ENCODE results near the gene NAV1. TPM values are rescaled to one million over a fixed set of nuclear protein-coding genes. Genes with fewer than 3 reads are reported as not detected.

The NAV1 gene
- total RNA-seq, 2 donors from 2014 or later = 17.9 to 24.1 TPM

GRCh38 chr1:201533836-201534235 lies 5.1 kb upstream of the NAV1 start:
- intact Hi-C loops (cut with DNase I) = no loop called here

GRCh38 chr1:201535046-201535918 lies 3.6 kb upstream of the NAV1 start:
- Histone ChIP-seq H3K4me3 (no peak overlapping the region), H3K36me3 (no peaks in the 10 kb centered on the region), H3K27ac (peak overlapping the region; percentile 63), H3K27me3 (peaks cover 17% of the 10 kb centered on the region), H3K4me1 (peaks cover 5% of the 10 kb centered on the region), H3K9ac (ENCODE audit: low read depth in 2 of 2, low read length in 2 of 2) (no peak overlapping the region), H3K9me3 (no peaks in the 10 kb centered on the region)
- intact Hi-C loops (cut with DNase I) = no loop called here
- DNase-seq = no peak
- TF ChIP-seq CTCF (IDR thresholded peaks at IDR 0.05) = no peak

More at GRCh38 chr1:201533836-201534235, 5.1 kb upstream of the NAV1 start:
- Histone ChIP-seq H3K9ac (ENCODE audit: low read depth in 2 of 2, low read length in 2 of 2) (no peak overlapping the region), H3K9me3 (no peaks in the 10 kb centered on the region), H3K27ac (no peak overlapping the region), H3K4me1 (peaks cover 5% of the 10 kb centered on the region), H3K36me3 (no peaks in the 10 kb centered on the region), H3K4me3 (no peak overlapping the region), H3K27me3 (peaks cover 12% of the 10 kb centered on the region)
- no peak for TF ChIP-seq CTCF (IDR thresholded peaks at IDR 0.05)
- DNase-seq = no peak

- Histone ChIP-seq H3K9ac (ENCODE audit: low read depth in 2 of 2, low read length in 2 of 2) (peak overlapping the region in 1 of 2 donors; percentile 14), H3K9me3 (no peaks in the 10 kb centered on the region), H3K4me1 (peaks cover 5% of the 10 kb centered on the region), H3K27ac (peak overlapping the region; percentile 63), H3K36me3 (no peaks in the 10 kb centered on the region), H3K4me3 (no peak overlapping the region), H3K27me3 (peaks cover 17% of the 10 kb centered on the region)
- no peak for DNase-seq
- TF ChIP-seq CTCF (IDR thresholded peaks at IDR 0.05) = no peak
- intact Hi-C loops (cut with DNase I) = no loop called here
These were observed 3.0 kb upstream of the NAV1 start for GRCh38 chr1:201535919-201536245.

GRCh38 chr1:201536558-201536957 lies 2.4 kb upstream of the NAV1 start:
- Histone ChIP-seq H3K4me3 (no peak overlapping the region), H3K9me3 (no peaks in the 10 kb centered on the region), H3K27me3 (peaks cover 17% of the 10 kb centered on the region), H3K36me3 (no peaks in the 10 kb centered on the region), H3K27ac (peak overlapping the region; percentile 63), H3K4me1 (peaks cover 5% of the 10 kb centered on the region), H3K9ac (ENCODE audit: low read depth in 2 of 2, low read length in 2 of 2) (peak overlapping the region in 1 of 2 donors; percentile 14)
- no peak for DNase-seq
- TF ChIP-seq CTCF (IDR thresholded peaks at IDR 0.05) = no peak
- intact Hi-C loops (cut with DNase I) = no loop called here

GRCh38 chr1:201537028-201537427 lies 1.9 kb upstream of the NAV1 start:
- H3K4me1 ChIP-seq = peaks cover 5% of the 10 kb centered on the region
- no peaks in the 10 kb centered on the region for H3K9me3 ChIP-seq
- H3K4me3 ChIP-seq = no peak overlapping the region
- no peaks in the 10 kb centered on the region for H3K36me3 ChIP-seq
- no peak overlapping the region for H3K9ac ChIP-seq (ENCODE audit: low read depth in 2 of 2, low read length in 2 of 2)
- peaks cover 17% of the 10 kb centered on the region for H3K27me3 ChIP-seq
- no peak for DNase-seq
- H3K27ac ChIP-seq = peak overlapping the region; percentile 63
- no peak for TF ChIP-seq CTCF (IDR thresholded peaks at IDR 0.05)
- intact Hi-C loops (cut with DNase I) = no loop called here

Measured in colonic mucosa (tissue), 4 donors.